Right ventricle myocardium inferior (tissue), 1 donor: Measurements from ENCODE around the gene ETFDH. TPM values are rescaled to one million over a fixed set of nuclear protein-coding genes. Genes with fewer than 3 reads are reported as not detected.
"Not testable (repeated sequence)": the region's sequence is repeated elsewhere in the genome, so short reads cannot be mapped to it uniquely, and the experiment has no call there.

Experiments used
- ATAC-seq: fragments of 200-7000 bp; cut with Tn5 transposase; one replicate; pipeline ENCODE4 v1.9.1; 2020; ENCODE audit warnings: mild to moderate bottlenecking, moderate library complexity
- DNase-seq: peaks from one replicate; pipeline ENCODE4 v3.0.0; 2021; ENCODE audit errors: missing footprints
- intact Hi-C: fragments of 100-400 bp; cut with DNase I; formaldehyde crosslinking; loops from one replicate; pipeline ENCODE4 v1.11.0; 2022
- total RNA-seq: library from RNA; stranded (reverse); fragmentation: NEBNext Ultra II Directional; extraction: Animal tissue kit (Norgen Biotek cat#: 25700); gene quantifications from one replicate; pipeline ENCODE4 v1.2.1, GENCODE V29; 2021
- donor health status: DM: no; HTN: yes; CAD: no; lungs with severe emphysema.

The ETFDH gene
- total RNA-seq, 1 donor from 2014 or later, result 383 TPM

DNA sequence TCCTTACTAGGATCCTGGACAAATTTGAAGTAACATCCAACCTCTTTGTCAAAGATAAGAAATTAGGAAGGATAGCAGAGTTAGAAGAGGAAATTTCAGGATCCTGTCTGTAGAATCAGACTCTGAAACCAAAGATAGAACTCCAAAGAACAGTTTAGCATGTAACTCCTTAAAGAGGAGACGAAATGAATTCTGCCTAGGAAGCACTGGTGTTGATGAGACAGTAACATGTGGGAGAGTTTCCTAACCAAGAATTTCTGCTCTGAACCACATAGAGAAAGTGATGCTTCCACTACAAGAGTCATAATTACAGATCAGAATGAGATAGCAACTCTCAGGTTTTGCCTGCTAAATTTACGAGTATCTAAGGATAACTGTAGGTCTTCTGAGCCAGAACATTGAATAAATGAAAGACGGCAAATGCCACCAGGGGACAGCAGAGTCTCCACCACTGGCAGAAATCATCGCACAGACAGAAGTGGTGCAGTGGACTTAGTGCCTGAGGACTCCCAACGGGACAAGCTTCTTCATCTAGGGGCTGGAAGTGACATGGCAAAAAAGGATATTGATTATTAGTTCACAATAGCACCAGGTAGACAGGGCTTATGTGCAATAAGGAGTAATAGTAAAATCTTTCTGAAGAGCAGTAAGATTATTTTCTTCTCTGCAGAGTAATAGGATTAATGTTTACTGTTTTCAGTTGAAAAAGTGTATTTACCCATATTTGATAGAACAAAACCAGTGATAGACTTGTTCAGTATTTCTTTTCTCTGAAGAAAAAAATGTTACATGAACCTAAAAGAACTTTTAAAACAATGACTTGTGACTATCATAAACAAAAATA is 57.8 kb downstream of the ETFDH start:
- intact Hi-C loops, result loop anchor here (1.0 to 5.0 kb wide), 5 partner anchors 37 to 717 kb away; partner anchors contain the start of gene FNIP2
- ATAC-seq (peak; percentile 93), DNase-seq (no peak)

DNA sequence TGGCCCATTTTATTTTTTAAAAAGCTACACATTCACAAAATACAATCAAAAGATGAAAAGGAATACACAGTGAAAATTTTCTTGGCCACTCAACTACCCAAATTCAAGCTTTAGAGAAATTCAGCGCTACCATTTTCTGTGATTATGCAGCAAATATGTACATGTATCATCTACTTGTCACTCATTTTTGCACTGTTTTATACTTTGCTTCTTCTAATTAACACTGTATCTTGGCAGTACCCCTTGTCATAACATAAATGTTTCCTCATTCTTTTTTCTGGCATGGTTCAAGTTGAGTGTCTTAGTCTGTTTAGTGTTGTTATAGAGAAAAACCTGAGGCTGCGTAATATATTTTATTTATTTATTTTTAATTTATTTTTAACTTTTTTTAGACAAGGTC is 66.8 kb downstream of the ETFDH start:
- intact Hi-C loops, result no loop called here
- no peak for DNase-seq
- no peak for ATAC-seq

DNA sequence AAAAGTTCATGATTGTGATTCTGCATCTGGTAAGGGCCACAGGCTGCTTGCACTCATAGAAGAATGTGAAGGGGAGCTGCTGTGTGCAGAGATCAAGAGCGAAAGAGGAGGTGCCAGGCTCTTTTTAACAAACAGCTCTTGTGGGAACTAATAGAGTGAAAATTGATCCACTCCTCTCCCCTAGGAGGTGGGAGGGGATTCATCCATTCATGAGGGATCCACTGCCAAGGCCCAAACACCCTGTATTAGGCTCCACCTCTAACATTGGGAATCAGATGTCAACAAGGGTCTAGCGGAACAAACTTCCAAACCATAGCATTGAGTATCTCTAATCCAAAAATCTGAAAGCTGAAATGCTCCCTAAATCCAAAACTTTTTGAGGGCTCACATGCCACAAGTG is 67.5 kb downstream of the ETFDH start:
- intact Hi-C loops, result no loop called here
- ATAC-seq (no peak), DNase-seq (no peak)

DNA sequence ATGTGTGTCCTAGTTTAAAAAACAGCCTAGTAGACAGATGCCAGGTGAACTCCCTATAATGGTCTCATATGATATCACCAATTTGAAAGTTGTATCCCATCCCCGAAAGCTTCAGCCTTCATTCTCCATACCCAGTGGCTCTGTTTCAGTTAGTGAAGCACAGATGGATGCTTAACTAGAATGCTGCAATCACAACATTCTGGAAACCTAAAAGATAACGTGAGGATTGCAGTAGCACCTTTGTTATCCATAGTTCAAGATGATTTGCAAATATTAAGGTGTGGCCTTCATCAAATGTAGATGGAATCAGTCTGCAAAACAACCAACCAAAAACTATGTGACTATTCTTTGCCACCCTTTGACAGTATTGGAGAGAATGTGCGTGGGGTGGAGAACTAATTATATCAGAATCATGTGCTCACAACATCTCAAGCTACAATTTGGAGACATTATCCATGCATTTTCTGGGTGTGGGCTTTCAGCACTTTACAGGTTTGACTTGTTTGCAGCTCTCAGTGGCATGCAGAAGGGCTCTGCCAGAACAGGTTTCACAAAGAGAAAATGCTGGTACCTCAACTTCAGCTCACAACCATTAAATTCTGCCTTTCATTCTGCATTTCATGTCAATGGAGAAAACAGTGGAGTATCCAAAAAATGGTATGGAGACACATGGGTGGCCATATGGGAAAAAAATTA is 69.4 kb downstream of the ETFDH start:
- no peak for ATAC-seq
- no peak for DNase-seq
- intact Hi-C loops, result no loop called here

DNA sequence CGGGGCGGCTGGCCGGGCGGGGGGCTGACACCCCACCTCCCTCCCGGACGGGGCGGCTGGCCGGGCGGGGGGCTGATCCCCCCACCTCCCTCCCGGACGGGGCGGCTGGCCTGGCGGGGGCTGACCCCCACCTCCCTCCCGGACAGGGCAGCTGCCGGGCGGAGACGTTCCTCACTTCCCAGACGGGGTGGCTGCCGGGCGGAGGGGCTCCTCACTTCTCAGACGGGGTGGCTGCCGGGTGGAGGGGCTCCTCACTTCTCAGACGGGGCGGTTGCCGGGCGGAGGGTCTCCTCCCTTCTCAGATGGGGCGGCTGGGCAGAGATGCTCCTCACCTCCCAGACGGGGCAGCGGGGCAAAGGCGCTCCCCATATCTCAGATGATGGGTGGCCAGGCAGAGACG is 74.4 kb downstream of the ETFDH start:
- not testable (repeated sequence) for DNase-seq

DNA sequence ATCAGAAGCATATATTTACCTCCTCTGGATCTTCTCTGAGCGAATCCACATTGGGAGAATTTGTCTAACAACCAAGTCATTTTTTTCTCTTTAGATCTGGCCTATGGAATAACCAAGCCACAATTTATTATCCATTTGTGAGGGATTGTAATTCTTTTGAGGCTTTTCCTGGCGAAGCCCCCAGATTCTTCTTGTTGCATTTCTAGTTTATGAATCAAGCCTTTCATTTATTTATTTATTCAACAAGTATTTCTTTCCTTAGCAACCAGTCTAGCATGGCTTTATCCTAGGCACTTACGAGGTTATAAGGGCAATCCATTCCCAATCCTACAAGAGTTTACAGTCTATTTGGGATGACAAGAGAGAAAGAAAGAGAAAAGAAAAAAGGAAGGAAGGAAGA is 78.3 kb downstream of the ETFDH start:
- ATAC-seq, result no peak
- intact Hi-C loops, result no loop called here
- DNase-seq, result no peak

More for the DNA sequence above, 74.4 kb downstream of the ETFDH start:
- ATAC-seq, intact Hi-C loops: not testable (repeated sequence)

DNA sequence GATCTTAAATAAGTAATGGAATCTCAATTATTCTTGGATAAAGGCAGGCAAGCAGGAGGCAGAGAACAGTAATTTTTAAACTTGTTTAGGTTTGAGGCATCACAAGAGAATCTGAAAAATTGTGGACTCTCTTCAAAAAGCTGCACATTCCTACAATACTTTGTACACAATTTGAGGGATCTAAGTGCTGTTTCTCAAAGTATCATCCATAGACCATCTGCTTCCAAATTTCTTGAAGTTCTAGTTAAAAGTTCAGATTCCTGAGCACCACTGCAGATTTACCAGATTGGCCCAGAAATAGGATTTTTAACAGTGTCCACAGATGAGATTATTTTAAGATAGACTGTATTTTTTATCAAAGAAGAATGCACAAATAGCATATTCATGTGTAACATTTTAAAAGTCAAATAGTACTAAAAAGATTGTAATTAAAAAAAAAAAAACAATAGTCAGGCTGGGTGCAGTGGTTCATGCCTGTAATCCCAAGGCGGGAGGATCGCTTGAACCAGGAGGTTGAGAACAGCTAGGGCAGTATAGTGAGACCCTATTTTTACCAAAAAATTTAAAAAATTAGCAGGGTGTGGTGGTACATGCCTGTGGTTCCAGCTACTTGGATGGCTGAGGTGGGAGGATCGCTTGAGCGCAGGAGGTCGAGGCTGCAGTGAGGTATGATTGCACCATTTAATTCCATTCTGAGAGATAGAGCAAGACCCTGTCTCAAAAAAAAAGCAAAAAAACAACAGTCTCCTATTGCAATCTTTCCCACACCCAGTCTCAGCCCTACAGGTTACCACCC is 82.5 kb downstream of the ETFDH start:
- intact Hi-C loops, result no loop called here
- ATAC-seq, result no peak

DNA sequence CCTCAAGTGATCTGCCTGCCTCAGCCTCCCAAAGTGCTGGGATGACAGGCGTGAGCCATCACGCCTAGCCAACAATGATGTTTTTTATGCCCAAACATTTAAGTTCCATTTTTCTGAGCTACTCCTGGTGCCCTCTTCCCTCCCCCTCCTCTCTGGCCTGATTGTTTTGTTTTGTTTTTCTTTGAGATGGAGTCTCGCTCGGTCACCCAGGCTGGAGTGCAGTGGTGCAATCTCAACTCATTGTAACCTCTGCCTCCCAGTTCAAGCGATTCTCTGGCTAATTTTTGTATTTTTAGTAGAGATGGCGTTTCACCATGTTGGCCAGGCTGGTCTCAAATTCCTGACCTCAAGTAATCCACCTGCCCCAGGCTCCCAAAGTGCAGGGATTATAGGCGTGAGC is 83.7 kb downstream of the ETFDH start:
- ATAC-seq, intact Hi-C loops, DNase-seq: not testable (repeated sequence)

More for the DNA sequence above, 82.5 kb downstream of the ETFDH start:
- no peak for DNase-seq

DNA sequence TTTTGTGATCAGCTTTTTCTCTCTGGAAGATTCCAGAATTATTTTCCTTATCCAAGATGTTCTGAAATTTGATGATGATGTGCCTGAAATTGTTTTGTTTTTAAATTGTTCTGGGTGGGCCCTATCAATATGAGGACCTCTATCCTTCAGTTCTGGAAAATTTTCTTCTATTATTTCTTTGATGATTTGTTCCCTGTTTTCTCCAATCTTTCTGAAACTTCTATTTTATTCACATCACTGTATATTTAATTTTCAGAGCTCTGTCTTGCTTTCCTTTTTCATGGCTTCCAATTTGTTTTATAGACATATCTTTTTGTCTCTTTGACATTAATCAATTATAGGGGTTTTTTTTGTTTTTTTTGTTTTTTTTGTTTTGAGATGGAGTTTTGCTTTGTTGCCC is 84.5 kb downstream of the ETFDH start:
- intact Hi-C loops, result no loop called here
- DNase-seq, result no peak
- no peak for ATAC-seq

DNA sequence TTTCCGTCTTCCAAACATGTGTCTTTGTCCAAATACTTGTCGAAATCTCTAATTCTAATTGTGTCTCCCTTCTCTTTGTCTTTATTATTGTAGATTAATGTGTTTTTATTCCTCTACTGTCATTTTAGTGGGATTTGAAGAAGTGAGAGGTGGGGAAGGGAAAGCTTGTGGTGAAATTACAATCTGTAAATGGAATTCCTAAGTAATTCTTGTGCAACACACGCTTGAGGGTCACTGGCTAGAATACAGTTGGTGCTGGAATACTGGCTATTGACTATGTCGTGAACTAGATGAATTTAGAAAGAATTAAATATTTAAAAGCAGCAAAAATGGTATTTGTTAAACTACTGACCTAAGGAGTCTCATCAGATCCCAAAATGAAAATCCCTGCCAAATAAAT is 86.0 kb downstream of the ETFDH start:
- intact Hi-C loops, result no loop called here
- DNase-seq, result no peak
- no peak for ATAC-seq

DNA sequence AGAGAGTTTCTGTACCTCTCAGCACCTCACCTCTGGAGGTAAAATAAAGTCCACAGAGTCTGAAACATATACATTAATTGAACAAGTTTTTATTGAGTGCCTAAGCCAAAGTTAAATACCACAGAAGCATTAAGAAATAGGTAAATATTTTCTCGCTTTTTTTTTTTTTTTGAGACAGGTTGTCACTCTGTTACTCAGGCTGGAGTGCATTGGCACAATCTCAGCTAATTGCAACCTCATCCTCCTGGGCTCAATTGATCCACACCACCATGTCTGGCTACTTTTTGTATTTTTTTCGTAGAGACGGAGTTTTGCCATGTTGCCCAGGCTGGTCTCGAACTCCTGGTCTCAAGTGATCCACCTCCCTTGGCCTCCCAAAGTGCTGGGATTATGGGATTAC is 86.6 kb downstream of the ETFDH start:
- DNase-seq, result no peak
- intact Hi-C loops, result no loop called here
- ATAC-seq, result no peak

Other genes starting within 250 kb of the ETFDH start
- gene RXFP1, start 150.4 kb upstream of the ETFDH start, total RNA-seq, result not detected
- gene C4orf46, start 409 bp upstream of the ETFDH start, total RNA-seq, result 3.7 TPM
- gene PPID, start 51.1 kb downstream of the ETFDH start, total RNA-seq, result 33.4 TPM
- 46.2 TPM for gene FNIP2, start 96.7 kb downstream of the ETFDH start, total RNA-seq